HCT116 (cell line): ENCODE results near the gene DDX39A. TPM values are rescaled to one million over a fixed set of nuclear protein-coding genes. Genes with fewer than 3 reads are reported as not detected.
A peak's percentile ranks its signal among the peaks of the same experiment; 100 is the strongest.

Experiments used
- ATAC-seq: fragments of 200-7000 bp; cut with Tn5 transposase; 2 replicates; pipeline ENCODE4 v1.9.1; 2020; ENCODE audit warnings: mild to moderate bottlenecking, moderate library complexity
- BruUV-seq: library from RNA; stranded (reverse); fragments of 400-500 nt; replicated peaks from 2 replicates; lab custom pipeline; 2021; lab: Mats Ljungman, UMichigan
- CTCF ChIA-PET: fragments of 300-600 bp; sonication (Branson Sonifier 250); formaldehyde crosslinking; loops from one replicate; lab custom pipeline; 2021; ENCODE audit warnings: antibody characterized with exemption; lab: Charles Lee
- POLR2A ChIA-PET: fragments of 300-600, 350-600 bp; sonication (Branson Sonifier 250); formaldehyde crosslinking; loops from one replicate; lab custom pipeline; 2021; ENCODE audit warnings: antibody characterized with exemption; lab: Charles Lee
- RAD21 ChIA-PET, 2 experiments: fragments of 300-600 bp; sonication (Branson Sonifier 250); formaldehyde crosslinking; loops; one replicate each; lab custom pipeline; 2023; ENCODE audit warnings: low total read pairs in 2 of 2; ENCODE audit not compliant: uncharacterized antibody in 2 of 2, unreplicated experiment in 2 of 2, low non-redundant PET in 1 of 2; lab: Charles Lee
- DNase-seq: peaks from one replicate; pipeline ENCODE4 v3.0.0-alpha.2; 2010; ENCODE audit warnings: low read depth, low spot score
- H2AFZ ChIP-seq: fragments of 200-600 bp; shearing (Covaris generic), sonication (generic); 2 replicates; pipeline ENCODE4 v1.6.1; 2017; ENCODE audit warnings: low read depth, mixed run types, mixed read lengths, antibody characterized with exemption, low read length; ENCODE audit not compliant: poor library complexity, severe bottlenecking
- H3K27ac ChIP-seq: 2 replicates; pipeline ENCODE4 v1.5.1; 2012; ENCODE audit warnings: low read depth, low read length
- H3K27me3 ChIP-seq: fragments of 200-600 bp; sonication (generic); 2 replicates; pipeline ENCODE4 v1.6.1; 2016; ENCODE audit warnings: mixed run types, low read length, mixed read lengths; ENCODE audit not compliant: insufficient read depth
- H3K36me3 ChIP-seq, 2 experiments: fragments of 200-500 bp in 1 of 2; fragments of 200-600 bp in 1 of 2; sonication (Bioruptor generic) in 1 of 2; sonication (generic) in 1 of 2; 2 replicates each; pipeline versions ENCODE4 v1.5.1 to v1.6.1; 2014 to 2016; ENCODE audit warnings: low read length in 2 of 2, inconsistent platforms in 1 of 2, mixed read lengths in 1 of 2, mixed run types in 1 of 2; ENCODE audit not compliant: insufficient read depth in 2 of 2, control insufficient read depth in 1 of 2
- H3K4me1 ChIP-seq, 2 experiments: fragments of 200-600 bp in 1 of 2; sonication (generic) in 1 of 2; 2 replicates each; pipeline versions ENCODE4 v1.5.1 to v1.6.1; 2012 to 2017; ENCODE audit warnings: low read length in 2 of 2, inconsistent platforms in 1 of 2, mild to moderate bottlenecking in 1 of 2, mixed read lengths in 1 of 2, mixed run types in 1 of 2, moderate library complexity in 1 of 2; ENCODE audit not compliant: insufficient read depth in 2 of 2, control insufficient read depth in 1 of 2
- H3K4me2 ChIP-seq: fragments of 200-600 bp; sonication (generic); 2 replicates; pipeline ENCODE4 v1.6.1; 2017; ENCODE audit warnings: mixed run types, low read length, mixed read lengths
- H3K4me3 ChIP-seq, 2 experiments: fragments of 200-600 bp in 1 of 2; sonication (generic) in 1 of 2; replicated peaks in 1 of 2; 2 replicates each; pipeline ENCODE4 v1.5.1; 2011 to 2016; ENCODE audit warnings: low read length in 2 of 2, control low read depth in 1 of 2, low read depth in 1 of 2, mild to moderate bottlenecking in 1 of 2, mixed read lengths in 1 of 2, mixed run types in 1 of 2
- H3K79me2 ChIP-seq: fragments of 200-600 bp; sonication (generic); 2 replicates; pipeline ENCODE4 v1.6.1; 2017; ENCODE audit warnings: mild to moderate bottlenecking, mixed run types, low read length, moderate library complexity, mixed read lengths; ENCODE audit not compliant: insufficient read depth
- H3K9ac ChIP-seq: fragments of 200-600 bp; sonication (generic); 2 replicates; pipeline ENCODE4 v1.6.1; 2016; ENCODE audit warnings: low read length, mixed read lengths
- H3K9me2 ChIP-seq: fragments of 200-600 bp; sonication (generic), shearing (Covaris generic); 2 replicates; pipeline ENCODE4 v1.6.1; 2017; ENCODE audit warnings: mixed run types, mild to moderate bottlenecking, moderate library complexity; ENCODE audit not compliant: insufficient read depth
- H3K9me3 ChIP-seq, 2 experiments: fragments of 200-500 bp in 1 of 2; fragments of 200-600 bp in 1 of 2; sonication (Bioruptor generic) in 1 of 2; sonication (generic) in 1 of 2; 2 replicates each; pipeline ENCODE4 v1.6.1; 2014 to 2017; ENCODE audit warnings: low read length in 2 of 2, mixed read lengths in 2 of 2, inconsistent platforms in 1 of 2, low read depth in 1 of 2, mild to moderate bottlenecking in 1 of 2, mixed run types in 1 of 2, moderate library complexity in 1 of 2; ENCODE audit not compliant: control insufficient read depth in 1 of 2, insufficient read depth in 1 of 2
- H4K20me1 ChIP-seq: fragments of 200-600 bp; sonication (generic), shearing (Covaris generic); 2 replicates; pipeline ENCODE4 v1.6.1; 2017; ENCODE audit warnings: mixed run types, mild to moderate bottlenecking, moderate library complexity; ENCODE audit not compliant: insufficient read depth
- POLR2AphosphoS5 ChIP-seq: IDR thresholded peaks from 2 replicates; pipeline ENCODE4 v1.6.1; 2011; ENCODE audit warnings: mild to moderate bottlenecking, low read depth, low read length, moderate library complexity
- REST ChIP-seq: IDR thresholded peaks from 2 replicates; pipeline ENCODE4 v1.6.1; 2012; ENCODE audit warnings: low read depth
- TCF7L2 ChIP-seq: IDR thresholded peaks from 2 replicates; pipeline ENCODE4 v1.7.0; 2011; ENCODE audit warnings: borderline replicate concordance, inconsistent platforms; ENCODE audit not compliant: insufficient read depth, insufficient read length; ENCODE audit errors: extremely low read depth
- ZFX ChIP-seq: fragments of 450-650 bp; IDR thresholded peaks from 2 replicates; pipeline ENCODE4 v1.6.1; 2017
- intact Hi-C: fragments of 100-400 bp; cut with micrococcal nuclease; formaldehyde crosslinking; loops from 2 replicates; pipeline ENCODE4 v1.10.0; 2022
- total RNA-seq: library from RNA; stranded (reverse); gene quantifications from one replicate; pipeline ENCODE4 v1.2.1, GENCODE V29; 2021; ENCODE audit not compliant: unreplicated experiment

DDX39A gene
- total RNA-seq, 1 experiment from 2014 or later, result 152 TPM

GRCh38 chr19:14411161-14411937 is 7.8 kb downstream of the DDX39A start (continued):
- TF ChIP-seq TCF7L2 (no peak), ZFX (no peak)

DNA sequence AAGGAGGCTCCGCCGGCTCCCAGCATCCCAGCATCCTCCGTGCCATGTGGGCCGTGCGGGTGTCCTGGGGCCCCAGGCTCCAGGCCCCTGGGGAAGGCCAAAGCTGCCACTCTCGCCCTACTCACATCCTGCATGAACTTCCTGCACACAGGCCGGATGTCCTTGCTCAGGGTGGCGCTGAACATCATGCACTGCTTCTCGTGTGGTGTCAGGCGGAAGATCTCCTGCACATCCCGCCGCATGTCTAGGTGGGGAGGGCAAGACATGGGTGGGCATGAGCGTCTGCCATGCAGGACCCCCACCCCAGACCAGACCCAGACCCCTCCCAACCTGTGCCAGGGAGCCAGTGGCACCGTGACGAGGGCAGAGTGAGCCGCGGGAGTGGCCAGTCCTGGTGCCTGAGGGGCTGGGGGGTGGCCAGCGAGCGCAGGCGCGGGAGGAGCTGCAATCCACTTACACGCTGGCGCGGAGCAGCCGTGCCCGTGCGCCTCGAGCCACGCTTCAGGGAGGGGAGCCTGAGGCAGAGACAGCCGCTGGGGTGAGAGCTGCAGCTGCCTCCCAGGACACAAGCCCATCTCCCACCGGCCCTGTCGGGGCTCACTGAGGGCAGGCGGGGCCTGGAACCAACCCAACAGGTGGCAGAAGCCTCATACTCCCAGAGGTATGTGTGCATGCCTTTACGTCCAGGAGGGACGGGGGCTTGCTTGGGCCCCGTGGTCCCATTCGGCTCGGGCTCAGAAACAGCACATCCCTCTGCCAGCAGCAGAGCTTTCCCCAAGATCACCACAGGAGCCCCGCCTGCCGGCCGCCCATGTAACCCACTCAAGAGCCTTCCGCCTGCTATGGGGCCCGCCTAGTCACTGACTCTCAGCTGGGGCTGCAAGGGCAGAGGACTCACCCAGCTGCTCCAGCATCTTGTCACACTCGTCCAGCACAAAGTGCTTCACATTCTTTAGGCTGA is 8.8 kb downstream of the DDX39A start:
- Histone ChIP-seq H3K4me1 (peaks cover 6 to 14% of the 10 kb centered on the region in 2 experiments; a peak in 3 of 4 replicates), H3K9ac (no peak overlapping the region)
- TF ChIP-seq REST, result no peak
- TF ChIP-seq POLR2AphosphoS5, result peak; percentile 13; the same call in 1 of the 2 replicates
- TF ChIP-seq, all 23 proteins: peak for 1
- intact Hi-C loops, result no loop called here
- no peaks in the 10 kb centered on the region for H3K9me3 ChIP-seq
- no peak overlapping the region for H2AFZ ChIP-seq
- peaks cover 9% of the 10 kb centered on the region; the same call in 1 of the 2 replicates for H4K20me1 ChIP-seq
- peaks cover 42 to 63% of the 10 kb centered on the region in 2 experiments for H3K36me3 ChIP-seq
- H3K9me2 ChIP-seq, result no peaks in the 10 kb centered on the region
- peaks cover 58% of the 10 kb centered on the region for H3K79me2 ChIP-seq
- BruUV-seq, result no TSS peak
- CTCF ChIA-PET, result interaction anchor here (1.3 kb wide), 1 partner anchor 274 kb away, joined by 4 read pairs; the partner anchor contains the start of gene ASF1B
- H3K27ac ChIP-seq, result no peak overlapping the region; the same call in 1 of the 2 replicates
- RAD21 ChIA-PET, result interaction anchor here in 1 of 2 experiments (1.1 kb wide), 1 partner anchor 48 kb away, joined by 3 read pairs; no protein-coding TSS in a partner anchor
- H3K27me3 ChIP-seq, result no peaks in the 10 kb centered on the region
- no peak for DNase-seq
- H3K4me2 ChIP-seq, result no peak overlapping the region
- POLR2A ChIA-PET, result no interaction called here
- no peak overlapping the region for H3K4me3 ChIP-seq
- no peak for ATAC-seq
